Endothelial cell of umbilical vein (primary cell): ENCODE results near the gene KRTAP10-8. TPM values are rescaled to one million over a fixed set of nuclear protein-coding genes. Genes with fewer than 3 reads are reported as not detected.
"Not testable (repeated sequence)": the region's sequence is repeated elsewhere in the genome, so short reads cannot be mapped to it uniquely, and the experiment has no call there.

Experiments used
- BruUV-seq: library from RNA; stranded (reverse); fragments of 400-500 nt; replicated peaks from 2 replicates; lab custom pipeline; 2021; lab: Mats Ljungman, UMichigan
- CTCF ChIA-PET: fragments of 300-600, 350-600 bp; sonication (Branson Sonifier 250); formaldehyde crosslinking; loops from one replicate; lab custom pipeline; 2021; ENCODE audit warnings: antibody characterized with exemption, inconsistent platforms; lab: Charles Lee
- POLR2A ChIA-PET: fragments of 300-600, 350-600 bp; sonication (Branson Sonifier 250); formaldehyde crosslinking; loops from one replicate; lab custom pipeline; 2021; ENCODE audit warnings: antibody characterized with exemption, inconsistent platforms; lab: Charles Lee
- DNase-seq: peaks from one replicate; pipeline ENCODE4 v3.0.0-alpha.2; 2011; ENCODE audit warnings: low read depth, low spot score
- FAIRE-seq: peaks from 2 replicates; lab custom pipeline; 2011; peaks lifted over from hg19 to GRCh38; lab: Jason Lieb, UNC
- H2AFZ ChIP-seq: 2 replicates; pipeline ENCODE4 v1.6.0; 2012; ENCODE audit warnings: low read depth, low read length, control low read depth, inconsistent platforms
- H3K27ac ChIP-seq: 2 replicates; pipeline ENCODE4 v1.5.1; 2011; ENCODE audit warnings: low read depth, mild to moderate bottlenecking, control low read depth, low read length, moderate library complexity; ENCODE audit not compliant: insufficient read depth
- H3K27me3 ChIP-seq, 2 experiments: 2 replicates each; pipeline versions ENCODE4 v1.6.0 to v1.6.1; 2011; ENCODE audit warnings: low read length in 2 of 2, mixed read lengths in 1 of 2; ENCODE audit not compliant: control insufficient read depth in 2 of 2, insufficient read depth in 2 of 2
- H3K36me3 ChIP-seq, 2 experiments: 2 replicates in 1 of 2; 3 replicates in 1 of 2; pipeline ENCODE4 v1.5.1; 2011; ENCODE audit warnings: low read length in 2 of 2, mild to moderate bottlenecking in 1 of 2, moderate library complexity in 1 of 2; ENCODE audit not compliant: control insufficient read depth in 2 of 2, insufficient read depth in 2 of 2; ENCODE audit errors: extremely low read depth in 1 of 2
- H3K4me1 ChIP-seq: 3 replicates; pipeline ENCODE4 v1.5.1; 2011; ENCODE audit warnings: mild to moderate bottlenecking, low read length; ENCODE audit not compliant: control insufficient read depth, insufficient read depth; ENCODE audit errors: extremely low read depth
- H3K4me2 ChIP-seq: 2 replicates; pipeline ENCODE4 v1.6.1; 2011; ENCODE audit warnings: low read length, control low read depth, mixed read lengths; ENCODE audit not compliant: insufficient read depth
- H3K4me3 ChIP-seq, 3 experiments: fragments of 200-600 bp in 1 of 3; sonication (generic), shearing (Covaris generic) in 1 of 3; replicated peaks in 1 of 3; 2 replicates each; pipeline ENCODE4 v1.5.1; 2011 to 2016; ENCODE audit warnings: control low read depth in 3 of 3, low read length in 3 of 3, mild to moderate bottlenecking in 2 of 3, inconsistent platforms in 1 of 3, low read depth in 1 of 3, moderate library complexity in 1 of 3; ENCODE audit not compliant: insufficient read depth in 1 of 3
- H3K79me2 ChIP-seq: 2 replicates; pipeline ENCODE4 v1.6.0; 2012; ENCODE audit warnings: low read length, inconsistent platforms; ENCODE audit not compliant: control insufficient read depth, insufficient read depth
- H3K9ac ChIP-seq: replicated peaks from 2 replicates; pipeline ENCODE3; 2011; ENCODE audit warnings: low read length, control low read depth; ENCODE audit not compliant: insufficient read depth; ENCODE audit errors: extremely low read depth
- H3K9me1 ChIP-seq: replicated peaks from 3 replicates; pipeline ENCODE4 v1.6.0; 2011; ENCODE audit warnings: mild to moderate bottlenecking, low read length; ENCODE audit not compliant: control insufficient read depth, insufficient read depth; ENCODE audit errors: extremely low read depth
- H3K9me3 ChIP-seq: replicated peaks from 2 replicates; pipeline ENCODE4 v1.5.1; 2012; ENCODE audit warnings: low read length, inconsistent platforms; ENCODE audit not compliant: control insufficient read depth, insufficient read depth
- H4K20me1 ChIP-seq: replicated peaks from 2 replicates; pipeline ENCODE3; 2011; ENCODE audit warnings: mild to moderate bottlenecking, low read length; ENCODE audit not compliant: control insufficient read depth, insufficient read depth; ENCODE audit errors: extremely low read depth
- MAX ChIP-seq: IDR thresholded peaks from 2 replicates; pipeline ENCODE4 v1.6.1; 2011; ENCODE audit not compliant: insufficient read depth, insufficient read length
- dilution Hi-C: fragments of 300-500 bp; cut with MboI; formaldehyde crosslinking; loops from one replicate; pipeline ENCODE4 v1.15.0; 2019; ENCODE audit warnings: low sequenced_read_pairs; ENCODE audit not compliant: extremely low pct_ligation_motif_present
- intact Hi-C: fragments of 100-400 bp; cut with micrococcal nuclease; formaldehyde crosslinking; loops from one replicate; pipeline ENCODE4 v1.10.0; 2022
- polyA plus RNA-seq, 4 experiments: library from polyadenylated mRNA; depleted of rRNA in 3 of 4; stranded (reverse) in 3 of 4; unstranded in 1 of 4; fragments of >200 nt; gene quantifications; 2 replicates each; pipeline versions ENCODE4 v1.2.1 to v1.2.3, GENCODE V29; 2011 to 2012; ENCODE audit warnings: missing spikeins in 1 of 4
- total RNA-seq: library from RNA; stranded (reverse); gene quantifications from 2 replicates; pipeline ENCODE4 v1.2.3, GENCODE V29; 2021

Gene KRTAP10-8
- total and polyA plus RNA-seq, 2 donors (not counting 3 experiments of a cell fraction or from before 2014, with no cell fraction given), result not detected

- H3K9me3 ChIP-seq, result no peaks in the 10 kb centered on the region
- H3K27ac ChIP-seq, result no peak overlapping the region
- no peaks in the 10 kb centered on the region for H3K79me2 ChIP-seq
- H3K27me3 ChIP-seq, result peaks cover 0 to 4% of the 10 kb centered on the region in 2 experiments
- no peak overlapping the region for H3K9ac ChIP-seq
- ChIA-PET CTCF (no interaction called here), POLR2A (no interaction called here)
- no peaks in the 10 kb centered on the region for H4K20me1 ChIP-seq
- H3K4me1 ChIP-seq, result no peaks in the 10 kb centered on the region
- H3K36me3 ChIP-seq, result no peaks in the 10 kb centered on the region
- dilution Hi-C loops, result no loop called here
- no peak overlapping the region for H2AFZ ChIP-seq
- intact Hi-C loops, result no loop called here
- no peak for TF ChIP-seq MAX
- H3K4me3 ChIP-seq, result no peak overlapping the region
- no peaks in the 10 kb centered on the region for H3K9me1 ChIP-seq
- no peak for FAIRE-seq
- no TSS peak for BruUV-seq
- DNase-seq, result no peak
- H3K4me2 ChIP-seq, result no peak overlapping the region
These were observed 47.2 kb downstream of the KRTAP10-8 start for GRCh38 chr21:44658913-44659595.

- H3K27ac ChIP-seq, H3K4me2 ChIP-seq, BruUV-seq, H3K27me3 ChIP-seq, dilution Hi-C loops, H3K4me3 ChIP-seq, H3K9ac ChIP-seq, FAIRE-seq, H3K4me1 ChIP-seq, DNase-seq, H3K79me2 ChIP-seq, intact Hi-C loops, H3K9me1 ChIP-seq, POLR2A ChIA-PET, H2AFZ ChIP-seq, H4K20me1 ChIP-seq, CTCF ChIA-PET, H3K36me3 ChIP-seq, H3K9me3 ChIP-seq: not testable (repeated sequence)
These were observed 49.7 kb downstream of the KRTAP10-8 start for GRCh38 chr21:44661567-44661966.

Other genes starting within 250 kb of the KRTAP10-8 start
- 4.2 and 4.8 TPM in 2 replicates for gene LRRC3, start 156.6 kb upstream of the KRTAP10-8 start, total RNA-seq
- gene LRRC3, start 156.6 kb upstream of the KRTAP10-8 start, polyA plus RNA-seq, result 4.9 and 5.1 TPM in 2 replicates
- not detected in 2 replicates for gene KRTAP10-1, start 71.9 kb upstream of the KRTAP10-8 start, total RNA-seq
- gene KRTAP10-1, start 71.9 kb upstream of the KRTAP10-8 start, polyA plus RNA-seq, result not detected in 2 replicates
- not detected in 2 replicates for gene KRTAP10-2, start 60.6 kb upstream of the KRTAP10-8 start, total RNA-seq
- gene KRTAP10-2, start 60.6 kb upstream of the KRTAP10-8 start, polyA plus RNA-seq, result not detected in 2 replicates
- not detected in 2 replicates for gene KRTAP10-3, start 53.3 kb upstream of the KRTAP10-8 start, total RNA-seq
- gene KRTAP10-3, start 53.3 kb upstream of the KRTAP10-8 start, polyA plus RNA-seq, result not detected in 2 replicates
- gene KRTAP10-4, start 38.4 kb upstream of the KRTAP10-8 start, total RNA-seq, result not detected in 2 replicates
- not detected in 2 replicates for gene KRTAP10-4, start 38.4 kb upstream of the KRTAP10-8 start, polyA plus RNA-seq
- not detected in 2 replicates for gene KRTAP10-5, start 31.5 kb upstream of the KRTAP10-8 start, total RNA-seq
- not detected in 2 replicates for gene KRTAP10-5, start 31.5 kb upstream of the KRTAP10-8 start, polyA plus RNA-seq
- not detected in 2 replicates for gene KRTAP10-6, start 19.6 kb upstream of the KRTAP10-8 start, total RNA-seq
- not detected in 2 replicates for gene KRTAP10-6, start 19.6 kb upstream of the KRTAP10-8 start, polyA plus RNA-seq
- not detected in 2 replicates for gene KRTAP10-7, start 11.5 kb upstream of the KRTAP10-8 start, total RNA-seq
- gene KRTAP10-7, start 11.5 kb upstream of the KRTAP10-8 start, polyA plus RNA-seq, result not detected in 2 replicates
- gene KRTAP10-9, start 15.0 kb downstream of the KRTAP10-8 start, total RNA-seq, result not detected in 2 replicates
- gene KRTAP10-9, start 15.0 kb downstream of the KRTAP10-8 start, polyA plus RNA-seq, result not detected in 2 replicates
- gene KRTAP10-10, start 25.3 kb downstream of the KRTAP10-8 start, total RNA-seq, result not detected in 2 replicates
- gene KRTAP10-10, start 25.3 kb downstream of the KRTAP10-8 start, polyA plus RNA-seq, result not detected in 2 replicates
- gene KRTAP10-11, start 34.3 kb downstream of the KRTAP10-8 start, total RNA-seq, result not detected in 2 replicates
- gene KRTAP10-11, start 34.3 kb downstream of the KRTAP10-8 start, polyA plus RNA-seq, result not detected in 2 replicates
- not detected in 2 replicates for gene KRTAP12-4, start 42.6 kb downstream of the KRTAP10-8 start, total RNA-seq
- gene KRTAP12-4, start 42.6 kb downstream of the KRTAP10-8 start, polyA plus RNA-seq, result not detected in 2 replicates
- gene KRTAP12-3, start 45.9 kb downstream of the KRTAP10-8 start, total RNA-seq, result not detected in 2 replicates
- not detected in 2 replicates for gene KRTAP12-3, start 45.9 kb downstream of the KRTAP10-8 start, polyA plus RNA-seq
- gene KRTAP12-2, start 54.8 kb downstream of the KRTAP10-8 start, total RNA-seq, result not detected in 2 replicates
- not detected in 2 replicates for gene KRTAP12-2, start 54.8 kb downstream of the KRTAP10-8 start, polyA plus RNA-seq
- gene KRTAP12-1, start 70.1 kb downstream of the KRTAP10-8 start, total RNA-seq, result not detected in 2 replicates
- gene KRTAP12-1, start 70.1 kb downstream of the KRTAP10-8 start, polyA plus RNA-seq, result not detected in 2 replicates
- not detected in 2 replicates for gene KRTAP10-12, start 85.1 kb downstream of the KRTAP10-8 start, total RNA-seq
- gene KRTAP10-12, start 85.1 kb downstream of the KRTAP10-8 start, polyA plus RNA-seq, result not detected in 2 replicates
- not detected in 2 replicates for gene TSPEAR, start 99.5 kb downstream of the KRTAP10-8 start, total RNA-seq
- gene TSPEAR, start 99.5 kb downstream of the KRTAP10-8 start, polyA plus RNA-seq, result 0.01 TPM in 1 of 2 replicates, not detected in the other
- gene UBE2G2, start 189.7 kb downstream of the KRTAP10-8 start, total RNA-seq, result 114 and 117 TPM in 2 replicates
- 86.4 and 95.0 TPM in 2 replicates for gene UBE2G2, start 189.7 kb downstream of the KRTAP10-8 start, polyA plus RNA-seq
- gene SUMO3, start 206.0 kb downstream of the KRTAP10-8 start, total RNA-seq, result 99.7 and 102 TPM in 2 replicates
- 109 and 123 TPM in 2 replicates for gene SUMO3, start 206.0 kb downstream of the KRTAP10-8 start, polyA plus RNA-seq